Gastrocnemius medialis (tissue), 4 donors: ENCODE data around the gene RRP7A.
"Not testable (repeated sequence)": the region's sequence is repeated elsewhere in the genome, so short reads cannot be mapped to it uniquely, and the experiment has no call there.

ENCODE experiments used
- POLR2A ChIP-seq, 2 donors: fragments of 450-650 bp; IDR thresholded peaks; one replicate each; pipeline ENCODE4 v1.6.1; 2017; ENCODE audit warnings: antibody characterized with exemption in 2 of 2, mild to moderate bottlenecking in 2 of 2, moderate library complexity in 2 of 2
- TF ChIP-seq, protein P1 (sequence below), 5 experiments: fragments of 450-650 bp in 3 of 5; fragments of 200-600 bp in 2 of 5; sonication (generic) in 2 of 5; IDR thresholded peaks in 4 of 5; conservative IDR thresholded peaks in 1 of 5; 1 replicate in 4 of 5; 2 replicates in 1 of 5; pipeline ENCODE4 v1.5.1; 2016 to 2019; ENCODE audit warnings: antibody characterized with exemption in 5 of 5, mild to moderate bottlenecking in 3 of 5, moderate library complexity in 3 of 5

DNA sequence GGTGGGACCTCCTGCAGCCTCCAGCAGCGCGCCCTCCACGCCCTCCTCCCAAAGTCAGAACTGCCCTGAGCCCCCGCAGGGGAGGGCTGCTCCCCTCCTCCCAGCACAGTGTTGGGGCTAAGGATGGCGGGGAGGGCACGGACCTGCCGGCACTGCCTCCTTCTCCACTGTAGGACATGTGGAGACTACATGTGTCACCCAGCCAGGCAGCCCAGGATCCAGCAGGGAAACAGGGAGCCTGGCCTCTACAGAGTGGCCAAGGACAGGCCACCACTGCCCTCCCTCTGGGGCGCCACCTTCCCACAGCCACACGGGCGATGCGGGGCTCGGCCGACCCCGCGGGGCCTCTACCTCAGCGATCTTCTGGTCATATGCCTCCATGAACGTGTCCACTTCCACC, 5.3 kb downstream of the RRP7A start:
- TF ChIP-seq, protein P1, sequence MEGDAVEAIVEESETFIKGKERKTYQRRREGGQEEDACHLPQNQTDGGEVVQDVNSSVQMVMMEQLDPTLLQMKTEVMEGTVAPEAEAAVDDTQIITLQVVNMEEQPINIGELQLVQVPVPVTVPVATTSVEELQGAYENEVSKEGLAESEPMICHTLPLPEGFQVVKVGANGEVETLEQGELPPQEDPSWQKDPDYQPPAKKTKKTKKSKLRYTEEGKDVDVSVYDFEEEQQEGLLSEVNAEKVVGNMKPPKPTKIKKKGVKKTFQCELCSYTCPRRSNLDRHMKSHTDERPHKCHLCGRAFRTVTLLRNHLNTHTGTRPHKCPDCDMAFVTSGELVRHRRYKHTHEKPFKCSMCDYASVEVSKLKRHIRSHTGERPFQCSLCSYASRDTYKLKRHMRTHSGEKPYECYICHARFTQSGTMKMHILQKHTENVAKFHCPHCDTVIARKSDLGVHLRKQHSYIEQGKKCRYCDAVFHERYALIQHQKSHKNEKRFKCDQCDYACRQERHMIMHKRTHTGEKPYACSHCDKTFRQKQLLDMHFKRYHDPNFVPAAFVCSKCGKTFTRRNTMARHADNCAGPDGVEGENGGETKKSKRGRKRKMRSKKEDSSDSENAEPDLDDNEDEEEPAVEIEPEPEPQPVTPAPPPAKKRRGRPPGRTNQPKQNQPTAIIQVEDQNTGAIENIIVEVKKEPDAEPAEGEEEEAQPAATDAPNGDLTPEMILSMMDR (IDR thresholded peaks at IDR 0.05 in 4 of 5, conservative IDR thresholded peaks at IDR 0.05 in 1 of 5) = not testable (repeated sequence)
- TF ChIP-seq POLR2A (IDR thresholded peaks at IDR 0.05) = not testable (repeated sequence)
